NB4 (cell line): ENCODE data around the gene FBXW8.

Experiments used
- MAX ChIP-seq: IDR thresholded peaks from 2 replicates; pipeline ENCODE4 v1.6.1; 2011; ENCODE audit warnings: low read depth, low read length
- POLR2A ChIP-seq: IDR thresholded peaks from 2 replicates; pipeline ENCODE4 v1.6.1; 2011; ENCODE audit warnings: mild to moderate bottlenecking; ENCODE audit not compliant: insufficient read length; ENCODE audit errors: extremely low read depth
- TF ChIP-seq, protein P1 (sequence below): IDR thresholded peaks from one replicate; pipeline ENCODE4 v1.5.1; 2012; ENCODE audit warnings: low read depth, low read length

- TF ChIP-seq, protein P1, sequence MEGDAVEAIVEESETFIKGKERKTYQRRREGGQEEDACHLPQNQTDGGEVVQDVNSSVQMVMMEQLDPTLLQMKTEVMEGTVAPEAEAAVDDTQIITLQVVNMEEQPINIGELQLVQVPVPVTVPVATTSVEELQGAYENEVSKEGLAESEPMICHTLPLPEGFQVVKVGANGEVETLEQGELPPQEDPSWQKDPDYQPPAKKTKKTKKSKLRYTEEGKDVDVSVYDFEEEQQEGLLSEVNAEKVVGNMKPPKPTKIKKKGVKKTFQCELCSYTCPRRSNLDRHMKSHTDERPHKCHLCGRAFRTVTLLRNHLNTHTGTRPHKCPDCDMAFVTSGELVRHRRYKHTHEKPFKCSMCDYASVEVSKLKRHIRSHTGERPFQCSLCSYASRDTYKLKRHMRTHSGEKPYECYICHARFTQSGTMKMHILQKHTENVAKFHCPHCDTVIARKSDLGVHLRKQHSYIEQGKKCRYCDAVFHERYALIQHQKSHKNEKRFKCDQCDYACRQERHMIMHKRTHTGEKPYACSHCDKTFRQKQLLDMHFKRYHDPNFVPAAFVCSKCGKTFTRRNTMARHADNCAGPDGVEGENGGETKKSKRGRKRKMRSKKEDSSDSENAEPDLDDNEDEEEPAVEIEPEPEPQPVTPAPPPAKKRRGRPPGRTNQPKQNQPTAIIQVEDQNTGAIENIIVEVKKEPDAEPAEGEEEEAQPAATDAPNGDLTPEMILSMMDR, result no peak
- TF ChIP-seq POLR2A (no peak), MAX (no peak)
These were observed 9.1 kb downstream of the FBXW8 start for GRCh38 chr12:116919706-116920485.
